Neural progenitor cell (in vitro differentiated cells): ENCODE data around the gene LIPE. TPM values are rescaled to one million over a fixed set of nuclear protein-coding genes. Genes with fewer than 3 reads are reported as not detected.

Experiments
- DNase-seq: peaks from one replicate; pipeline ENCODE4 v3.0.0-alpha.2; 2016; ENCODE audit warnings: low spot score
- H2AFZ ChIP-seq: fragments of 200-600 bp; sonication (generic); replicated peaks from 2 replicates; pipeline ENCODE4 v1.6.1; 2016; ENCODE audit warnings: antibody characterized with exemption
- H3F3A ChIP-seq: fragments of 200-600 bp; sonication (generic); 2 replicates; pipeline ENCODE4 v1.6.1; 2016; ENCODE audit warnings: antibody characterized with exemption, low read depth
- H3K27ac ChIP-seq: fragments of 200-600 bp; sonication (generic); 2 replicates; pipeline ENCODE4 v1.5.1; 2016; ENCODE audit warnings: mild to moderate bottlenecking
- H3K27me3 ChIP-seq: fragments of 200-600 bp; sonication (generic); 2 replicates; pipeline ENCODE4 v1.6.1; 2016; ENCODE audit warnings: mild to moderate bottlenecking, moderate library complexity
- H3K36me3 ChIP-seq: fragments of 200-600 bp; sonication (generic); 2 replicates; pipeline ENCODE4 v1.5.1; 2016
- H3K4me1 ChIP-seq: fragments of 200-600 bp; sonication (generic); 2 replicates; pipeline ENCODE4 v1.6.1; 2016; ENCODE audit warnings: mixed run types
- H3K4me2 ChIP-seq: fragments of 200-600 bp; sonication (generic); 2 replicates; pipeline ENCODE4 v1.6.1; 2016
- H3K4me3 ChIP-seq: fragments of 200-600 bp; sonication (generic); 2 replicates; pipeline ENCODE4 v1.5.1; 2016
- H3K79me2 ChIP-seq: fragments of 200-600 bp; sonication (generic); 2 replicates; pipeline ENCODE4 v1.6.1; 2016; ENCODE audit warnings: low read depth
- H3K9ac ChIP-seq: fragments of 200-600 bp; sonication (generic); 2 replicates; pipeline ENCODE4 v1.6.1; 2016
- H3K9me3 ChIP-seq: fragments of 200-600 bp; sonication (generic); 2 replicates; pipeline ENCODE4 v1.5.1; 2016; ENCODE audit warnings: low read depth
- H4K20me1 ChIP-seq: fragments of 200-600 bp; sonication (generic); 2 replicates; pipeline ENCODE4 v1.6.1; 2016; ENCODE audit warnings: low read depth
- H3K27ac Mint-ChIP-seq: 3 replicates; pipeline ENCODE4 v1.8.0; 2021; ENCODE audit warnings: mixed read lengths
- H3K27me3 Mint-ChIP-seq: 2 replicates; pipeline ENCODE4 v1.8.0; 2022; ENCODE audit warnings: low read depth, mild to moderate bottlenecking, inconsistent platforms, moderate library complexity, mixed read lengths; ENCODE audit not compliant: insufficient read depth
- H3K36me3 Mint-ChIP-seq: 3 replicates; pipeline ENCODE4 v1.8.0; 2021; ENCODE audit warnings: mixed read lengths
- H3K4me1 Mint-ChIP-seq: 3 replicates; pipeline ENCODE4 v1.8.0; 2021; ENCODE audit warnings: mixed read lengths
- H3K4me3 Mint-ChIP-seq: 3 replicates; pipeline ENCODE4 v1.8.0; 2021; ENCODE audit warnings: mild to moderate bottlenecking, moderate library complexity, mixed read lengths
- H3K9me3 Mint-ChIP-seq: 3 replicates; pipeline ENCODE4 v1.8.0; 2020; ENCODE audit warnings: mixed read lengths
- EZH2 ChIP-seq: fragments of 200-600 bp; sonication (generic); IDR thresholded peaks from 2 replicates; pipeline ENCODE4 v1.6.1; 2017; ENCODE audit warnings: antibody characterized with exemption, mild to moderate bottlenecking, moderate library complexity
- EZH2phosphoT487 ChIP-seq: fragments of 200-600 bp; sonication (generic); IDR thresholded peaks from 2 replicates; pipeline ENCODE4 v1.6.1; 2017; ENCODE audit warnings: antibody characterized with exemption
- total RNA-seq: library from RNA; depleted of rRNA; stranded (reverse); fragments of >200 nt; gene quantifications from 2 replicates; pipeline ENCODE4 v1.2.3, GENCODE V29; 2015; ENCODE audit warnings: low replicate concordance
- TF ChIP-seq, protein P1 (sequence below): fragments of 200-600 bp; sonication (generic); IDR thresholded peaks from 2 replicates; pipeline ENCODE4 v1.5.1; 2017; ENCODE audit warnings: antibody characterized with exemption, mild to moderate bottlenecking

Gene LIPE
- total RNA-seq, 1 donor from 2014 or later: 3.5 TPM

DNA sequence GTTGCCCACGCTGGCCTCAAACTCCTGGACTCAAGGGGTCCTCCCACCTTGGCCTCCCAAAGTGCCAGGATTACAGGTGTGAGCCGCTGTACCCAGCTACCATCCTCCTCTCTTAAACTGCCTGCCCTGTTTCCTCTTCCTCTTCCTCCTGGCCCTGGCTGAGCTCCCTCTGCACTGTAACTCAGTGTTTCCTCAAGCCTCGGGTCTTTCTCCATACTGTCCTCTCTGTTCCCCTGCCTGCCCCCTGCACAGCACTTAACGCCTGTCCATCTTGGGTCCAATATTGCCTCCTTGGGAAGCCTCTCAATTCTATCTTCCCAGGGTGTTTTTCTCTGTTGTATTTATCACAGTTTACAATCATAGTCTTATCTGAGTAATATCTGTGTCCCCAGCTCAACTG, 6.1 kb downstream of the LIPE start:
- Histone ChIP-seq H3K36me3 (no peaks in the 10 kb centered on the region), H3K9ac (no peak overlapping the region), H3F3A (peaks cover 27% of the 10 kb centered on the region), H4K20me1 (peaks cover 56% of the 10 kb centered on the region), H3K4me1 (peaks cover 7% of the 10 kb centered on the region), H3K9me3 (no peaks in the 10 kb centered on the region), H3K27ac (no peak overlapping the region), H2AFZ (no peak overlapping the region), H3K4me3 (no peak overlapping the region), H3K27me3 (peaks cover 49% of the 10 kb centered on the region), H3K4me2 (no peak overlapping the region), H3K79me2 (no peaks in the 10 kb centered on the region)
- TF ChIP-seq EZH2phosphoT487 (no peak), EZH2 (no peak)
- TF ChIP-seq, protein P1, sequence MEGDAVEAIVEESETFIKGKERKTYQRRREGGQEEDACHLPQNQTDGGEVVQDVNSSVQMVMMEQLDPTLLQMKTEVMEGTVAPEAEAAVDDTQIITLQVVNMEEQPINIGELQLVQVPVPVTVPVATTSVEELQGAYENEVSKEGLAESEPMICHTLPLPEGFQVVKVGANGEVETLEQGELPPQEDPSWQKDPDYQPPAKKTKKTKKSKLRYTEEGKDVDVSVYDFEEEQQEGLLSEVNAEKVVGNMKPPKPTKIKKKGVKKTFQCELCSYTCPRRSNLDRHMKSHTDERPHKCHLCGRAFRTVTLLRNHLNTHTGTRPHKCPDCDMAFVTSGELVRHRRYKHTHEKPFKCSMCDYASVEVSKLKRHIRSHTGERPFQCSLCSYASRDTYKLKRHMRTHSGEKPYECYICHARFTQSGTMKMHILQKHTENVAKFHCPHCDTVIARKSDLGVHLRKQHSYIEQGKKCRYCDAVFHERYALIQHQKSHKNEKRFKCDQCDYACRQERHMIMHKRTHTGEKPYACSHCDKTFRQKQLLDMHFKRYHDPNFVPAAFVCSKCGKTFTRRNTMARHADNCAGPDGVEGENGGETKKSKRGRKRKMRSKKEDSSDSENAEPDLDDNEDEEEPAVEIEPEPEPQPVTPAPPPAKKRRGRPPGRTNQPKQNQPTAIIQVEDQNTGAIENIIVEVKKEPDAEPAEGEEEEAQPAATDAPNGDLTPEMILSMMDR: no peak
- DNase-seq: no peak
- no peak overlapping the region for H3K4me3 Mint-ChIP-seq
- no peak overlapping the region for H3K27ac Mint-ChIP-seq
- peaks cover 24% of the 10 kb centered on the region for H3K4me1 Mint-ChIP-seq
- no peaks in the 10 kb centered on the region for H3K9me3 Mint-ChIP-seq
- H3K27me3 Mint-ChIP-seq: peaks cover 7% of the 10 kb centered on the region
- peaks cover 4% of the 10 kb centered on the region for H3K36me3 Mint-ChIP-seq

DNA sequence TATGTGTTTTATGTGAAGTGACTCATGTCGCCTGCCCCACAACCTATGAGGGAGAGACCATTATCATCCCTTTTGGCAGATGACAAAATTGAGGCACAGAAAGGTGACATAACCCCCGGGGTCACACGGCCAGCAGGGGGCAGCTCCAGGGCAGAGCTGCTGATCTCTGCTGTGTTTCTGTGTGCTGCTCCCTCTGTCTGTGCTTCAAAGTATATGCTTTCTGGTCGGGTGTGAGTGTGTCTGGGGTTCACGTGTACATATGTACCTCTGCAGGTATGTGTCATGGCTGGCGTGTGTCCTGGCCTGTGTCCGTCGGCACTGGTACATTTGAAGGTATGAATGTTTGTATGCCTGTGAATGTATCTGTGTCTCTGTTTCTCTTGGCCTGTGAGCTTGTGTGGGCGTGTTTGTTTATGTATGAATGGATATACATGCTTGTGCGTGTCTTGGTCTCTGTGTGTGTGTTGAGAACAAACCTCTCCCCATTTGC, 7.1 kb downstream of the LIPE start:
- Mint-ChIP-seq H3K9me3 (no peaks in the 10 kb centered on the region), H3K27me3 (peaks cover 8% of the 10 kb centered on the region), H3K36me3 (peaks cover 4% of the 10 kb centered on the region), H3K4me1 (peaks cover 24% of the 10 kb centered on the region), H3K4me3 (peak overlapping the region; percentile 21), H3K27ac (no peak overlapping the region)
- peak; percentile 66 for DNase-seq
- no peak for TF ChIP-seq EZH2
- TF ChIP-seq, protein P1: peak; percentile 68
- Histone ChIP-seq H3F3A (peaks cover 26% of the 10 kb centered on the region), H3K4me3 (no peak overlapping the region), H3K4me1 (peaks cover 7% of the 10 kb centered on the region), H3K27ac (no peak overlapping the region), H3K79me2 (no peaks in the 10 kb centered on the region), H3K9ac (no peak overlapping the region), H4K20me1 (peaks cover 61% of the 10 kb centered on the region), H3K36me3 (no peaks in the 10 kb centered on the region), H3K4me2 (no peak overlapping the region), H3K9me3 (no peaks in the 10 kb centered on the region), H2AFZ (no peak overlapping the region), H3K27me3 (peaks cover 44% of the 10 kb centered on the region)

DNA sequence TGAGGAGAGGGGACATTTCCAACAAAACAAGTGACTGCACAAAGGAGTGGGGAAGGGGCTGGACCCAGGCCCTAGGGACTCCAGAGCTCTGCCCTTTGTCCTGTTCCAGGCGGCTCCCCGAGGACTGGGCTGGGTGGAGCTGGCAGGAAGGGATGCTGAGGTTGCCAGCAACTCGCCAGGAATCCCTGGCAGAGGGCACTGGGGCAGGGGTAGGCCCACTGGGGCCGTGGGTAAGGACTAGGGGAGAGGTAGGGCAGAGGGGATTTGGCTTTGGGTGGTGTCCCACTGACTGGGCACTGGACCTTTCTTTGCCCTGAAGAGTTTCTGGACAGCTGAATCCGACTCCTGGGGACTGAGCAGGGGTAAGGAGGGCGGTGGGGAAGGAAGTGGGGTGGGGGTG, 7.9 kb downstream of the LIPE start:
- H3K36me3 Mint-ChIP-seq: peaks cover 7% of the 10 kb centered on the region
- no peak overlapping the region for H3K27ac ChIP-seq
- TF ChIP-seq EZH2phosphoT487 (no peak), EZH2 (no peak)
- TF ChIP-seq, protein P1: no peak
- no peak overlapping the region for H3K9ac ChIP-seq
- H2AFZ ChIP-seq: no peak overlapping the region
- no peaks in the 10 kb centered on the region for H3K36me3 ChIP-seq
- H3K79me2 ChIP-seq: no peaks in the 10 kb centered on the region
- no peaks in the 10 kb centered on the region for H3K9me3 ChIP-seq
- peaks cover 42% of the 10 kb centered on the region for H3K27me3 ChIP-seq
- H4K20me1 ChIP-seq: peaks cover 66% of the 10 kb centered on the region
- peaks cover 21% of the 10 kb centered on the region for H3K4me1 Mint-ChIP-seq
- H3K4me3 ChIP-seq: no peak overlapping the region
- no peaks in the 10 kb centered on the region for H3K9me3 Mint-ChIP-seq
- H3F3A ChIP-seq: peaks cover 23% of the 10 kb centered on the region
- H3K27ac Mint-ChIP-seq: no peak overlapping the region
- H3K4me2 ChIP-seq: no peak overlapping the region
- peaks cover 6% of the 10 kb centered on the region for H3K27me3 Mint-ChIP-seq
- H3K4me1 ChIP-seq: peaks cover 7% of the 10 kb centered on the region
- DNase-seq: no peak
- H3K4me3 Mint-ChIP-seq: no peak overlapping the region
